SW480 (cell line): ENCODE measurements around the gene RBM17.
"Not testable (repeated sequence)": the region's sequence is repeated elsewhere in the genome, so short reads cannot be mapped to it uniquely, and the experiment has no call there.

Source experiments
- DNase-seq: peaks from one replicate; pipeline ENCODE4 v3.0.0-alpha.2; 2016; ENCODE audit warnings: low spot score

Gene RBM17

GRCh38 chr10:6112893-6113292 lies 24.1 kb downstream of the RBM17 start:
- no peak for DNase-seq

- DNase-seq: no peak
Observed at GRCh38 chr10:6114299-6114698, 25.5 kb downstream of the RBM17 start.

- DNase-seq: no peak
Observed at GRCh38 chr10:6114805-6115341, 26.0 kb downstream of the RBM17 start.

GRCh38 chr10:6115411-6115810 lies 26.6 kb downstream of the RBM17 start:
- DNase-seq: no peak

- no peak for DNase-seq
Observed at GRCh38 chr10:6115824-6116350, 27.1 kb downstream of the RBM17 start.

GRCh38 chr10:6116806-6117205 lies 28.0 kb downstream of the RBM17 start:
- DNase-seq: no peak

- no peak for DNase-seq
Observed at GRCh38 chr10:6117711-6118110, 28.9 kb downstream of the RBM17 start.

- DNase-seq: no peak
Observed at GRCh38 chr10:6119423-6119822, 30.6 kb downstream of the RBM17 start.

GRCh38 chr10:6119962-6120361 lies 31.1 kb downstream of the RBM17 start:
- no peak for DNase-seq

GRCh38 chr10:6120691-6121090 lies 31.9 kb downstream of the RBM17 start:
- no peak for DNase-seq

GRCh38 chr10:6121146-6121545 lies 32.3 kb downstream of the RBM17 start:
- DNase-seq: no peak

GRCh38 chr10:6123532-6123931 lies 34.7 kb downstream of the RBM17 start:
- no peak for DNase-seq

- DNase-seq: no peak
Observed at GRCh38 chr10:6124666-6125065, 35.8 kb downstream of the RBM17 start.

- not testable (repeated sequence) for DNase-seq
Observed at GRCh38 chr10:6127461-6127860, 38.6 kb downstream of the RBM17 start.

- no peak for DNase-seq
Observed at GRCh38 chr10:6128087-6128486, 39.3 kb downstream of the RBM17 start.

- no peak for DNase-seq
Observed at GRCh38 chr10:6128591-6129251, 39.9 kb downstream of the RBM17 start.

- no peak for DNase-seq
Observed at GRCh38 chr10:6130848-6131470, 42.1 kb downstream of the RBM17 start.

GRCh38 chr10:6133331-6134098 lies 44.7 kb downstream of the RBM17 start:
- no peak for DNase-seq

GRCh38 chr10:6134099-6134823 lies 45.4 kb downstream of the RBM17 start:
- no peak for DNase-seq

GRCh38 chr10:6135039-6135438 lies 46.2 kb downstream of the RBM17 start:
- DNase-seq: no peak

GRCh38 chr10:6135589-6136168 lies 46.8 kb downstream of the RBM17 start:
- DNase-seq: no peak
